HG03565 (cell line): ENCODE data around the gene COX8C.

Source experiments
- ATAC-seq: cut with Tn5 transposase; IDR thresholded peaks from one replicate; pipeline ENCODE4 v1.9.1; 2021; ENCODE audit warnings: mild to moderate bottlenecking, moderate library complexity; ENCODE audit not compliant: unreplicated experiment

Gene COX8C

DNA sequence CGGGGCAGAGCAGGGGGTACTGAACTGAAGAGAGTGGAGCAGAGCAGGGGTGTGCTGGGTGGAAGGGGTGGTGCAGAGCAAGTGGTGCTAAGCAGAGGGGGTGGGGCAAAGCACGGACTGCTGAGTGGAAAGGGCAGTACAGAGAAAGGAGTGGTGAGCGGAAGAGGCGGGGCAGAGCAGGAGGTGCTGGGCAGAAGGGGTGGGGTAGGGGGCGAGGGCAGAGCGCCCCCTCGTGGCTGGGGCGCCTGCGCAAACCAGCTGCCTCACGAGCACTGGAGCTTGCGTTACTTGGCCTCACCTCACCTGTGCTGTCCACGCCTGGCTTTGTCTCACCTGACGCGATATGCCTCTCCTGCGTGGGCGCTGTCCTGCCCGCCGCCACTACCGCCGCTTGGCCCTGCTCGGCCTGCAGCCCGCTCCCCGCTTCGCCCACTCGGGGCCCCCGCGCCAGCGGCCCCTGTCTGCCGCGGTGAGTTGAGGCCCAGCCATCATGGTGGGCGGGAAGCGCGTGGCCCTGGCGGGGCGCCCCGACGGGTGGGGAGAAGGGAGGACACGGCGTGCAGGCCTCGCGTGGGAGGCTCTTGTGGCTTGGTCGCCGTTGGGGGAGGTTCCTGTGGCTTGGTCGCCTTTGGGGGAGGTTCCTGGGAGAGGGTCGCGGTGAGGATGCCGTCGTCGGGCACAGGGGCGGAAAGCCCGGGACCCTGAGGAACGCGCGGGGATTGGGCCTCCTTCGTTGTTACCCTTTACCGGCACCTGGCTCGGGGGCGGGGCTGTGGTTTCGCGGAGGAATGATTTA lies at the start of gene COX8C:
COX8C (plus strand) TSS at position 257 of the 796 bp plus-strand sequence; CDS start at position 344, 87 bp downstream.
- ATAC-seq, result no peak

- ATAC-seq, result no peak
Observed at GRCh38 chr14:93299416-93299815, 47.6 kb upstream of the COX8C start.

GRCh38 chr14:93299866-93300265 lies 47.1 kb upstream of the COX8C start:
- no peak for ATAC-seq

- ATAC-seq, result no peak
Observed at GRCh38 chr14:93301821-93302447, 45.0 kb upstream of the COX8C start.

GRCh38 chr14:93302688-93303581 lies 44.0 kb upstream of the COX8C start:
- no peak for ATAC-seq

- no peak for ATAC-seq
Observed at GRCh38 chr14:93303659-93304058, 43.3 kb upstream of the COX8C start.

- ATAC-seq, result no peak
Observed at GRCh38 chr14:93304771-93305170, 42.2 kb upstream of the COX8C start.

GRCh38 chr14:93305725-93306418 lies 41.1 kb upstream of the COX8C start:
- ATAC-seq, result no peak

- no peak for ATAC-seq
Observed at GRCh38 chr14:93306812-93307211, 40.2 kb upstream of the COX8C start.

GRCh38 chr14:93308686-93309345 lies 38.2 kb upstream of the COX8C start:
- ATAC-seq, result no peak

DNA sequence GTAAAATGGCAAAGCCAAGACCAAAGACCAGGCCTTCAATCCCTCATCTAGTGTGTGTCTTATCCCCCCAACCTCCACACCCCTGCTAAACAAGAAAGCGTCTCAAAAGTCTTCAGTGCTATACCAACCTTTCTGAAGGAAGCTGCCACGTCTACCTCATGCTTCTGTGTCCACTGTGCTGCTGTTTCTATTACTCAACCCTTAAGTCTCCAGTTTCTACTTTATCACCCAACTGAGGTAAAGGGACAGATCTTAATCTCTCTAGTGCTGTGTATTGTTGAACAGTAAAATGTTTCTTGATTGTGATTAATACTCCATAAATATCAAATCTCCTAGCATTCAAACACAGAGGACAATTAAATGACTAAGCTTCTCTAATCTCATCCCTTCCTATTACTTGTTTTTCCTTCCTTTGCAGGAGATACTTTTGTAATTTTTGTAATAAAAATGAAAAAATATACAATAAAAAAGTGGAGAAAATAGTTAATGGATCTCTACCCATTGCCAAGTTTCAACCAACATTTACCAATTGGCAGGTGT lies 37.5 kb upstream of the COX8C start:
- no peak for ATAC-seq

DNA sequence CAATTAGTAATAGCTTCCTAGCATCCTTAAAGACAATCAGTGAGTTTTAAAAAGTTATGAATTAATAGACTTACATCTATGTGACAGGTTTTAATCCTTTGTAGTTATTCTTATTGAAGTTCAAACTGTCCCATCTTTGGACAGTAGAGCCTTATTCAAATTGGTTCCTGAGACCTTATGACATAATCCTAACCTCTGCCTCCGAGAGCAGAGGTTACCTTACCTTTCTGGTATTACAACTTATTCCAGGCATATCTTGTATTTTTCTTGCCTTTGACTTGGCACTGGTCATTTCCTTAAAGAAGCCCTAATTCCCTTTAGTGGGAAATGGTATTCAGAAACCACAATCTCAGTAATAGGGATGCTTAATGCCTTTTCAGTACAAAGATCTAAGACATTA lies 35.9 kb upstream of the COX8C start:
- ATAC-seq, result no peak

DNA sequence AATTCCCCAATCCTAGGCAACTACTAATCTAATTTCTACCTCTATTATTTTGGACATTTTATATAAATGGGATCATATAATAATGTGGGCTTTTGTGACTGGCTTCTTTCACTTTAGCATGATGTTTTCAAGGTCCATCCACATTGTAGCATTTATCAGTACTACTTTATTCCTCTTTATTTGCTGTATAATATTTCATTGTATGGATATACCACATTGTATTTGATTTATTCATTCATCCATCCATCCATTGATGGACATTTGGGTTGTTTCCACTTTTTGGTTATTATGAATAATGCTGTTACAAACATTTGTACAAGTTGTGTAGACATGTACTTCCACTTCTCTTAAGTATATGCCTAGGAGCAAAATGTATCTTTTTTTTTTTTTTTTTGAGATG lies 31.4 kb upstream of the COX8C start:
- no peak for ATAC-seq

DNA sequence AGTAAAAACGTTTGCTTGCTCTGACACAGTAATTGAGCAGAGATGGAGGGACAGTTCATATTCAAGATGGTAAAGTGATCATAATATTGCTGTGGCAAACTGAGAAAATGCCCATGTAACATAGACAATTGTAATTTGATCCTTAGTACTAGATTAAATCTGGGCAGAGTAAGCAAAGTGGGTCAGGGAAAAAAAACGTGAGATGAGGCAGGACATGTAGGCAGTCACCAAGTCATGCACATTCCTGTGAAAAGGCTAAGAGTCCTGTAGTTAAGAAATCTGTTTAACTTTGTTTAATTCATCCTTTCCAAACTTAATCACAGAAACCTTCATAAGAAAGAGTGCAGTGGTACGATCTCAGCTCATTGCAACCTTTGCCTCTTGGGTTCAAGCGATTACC lies 30.3 kb upstream of the COX8C start:
- ATAC-seq, result no peak

- ATAC-seq, result no peak
Observed at GRCh38 chr14:93317210-93317874, 29.6 kb upstream of the COX8C start.

DNA sequence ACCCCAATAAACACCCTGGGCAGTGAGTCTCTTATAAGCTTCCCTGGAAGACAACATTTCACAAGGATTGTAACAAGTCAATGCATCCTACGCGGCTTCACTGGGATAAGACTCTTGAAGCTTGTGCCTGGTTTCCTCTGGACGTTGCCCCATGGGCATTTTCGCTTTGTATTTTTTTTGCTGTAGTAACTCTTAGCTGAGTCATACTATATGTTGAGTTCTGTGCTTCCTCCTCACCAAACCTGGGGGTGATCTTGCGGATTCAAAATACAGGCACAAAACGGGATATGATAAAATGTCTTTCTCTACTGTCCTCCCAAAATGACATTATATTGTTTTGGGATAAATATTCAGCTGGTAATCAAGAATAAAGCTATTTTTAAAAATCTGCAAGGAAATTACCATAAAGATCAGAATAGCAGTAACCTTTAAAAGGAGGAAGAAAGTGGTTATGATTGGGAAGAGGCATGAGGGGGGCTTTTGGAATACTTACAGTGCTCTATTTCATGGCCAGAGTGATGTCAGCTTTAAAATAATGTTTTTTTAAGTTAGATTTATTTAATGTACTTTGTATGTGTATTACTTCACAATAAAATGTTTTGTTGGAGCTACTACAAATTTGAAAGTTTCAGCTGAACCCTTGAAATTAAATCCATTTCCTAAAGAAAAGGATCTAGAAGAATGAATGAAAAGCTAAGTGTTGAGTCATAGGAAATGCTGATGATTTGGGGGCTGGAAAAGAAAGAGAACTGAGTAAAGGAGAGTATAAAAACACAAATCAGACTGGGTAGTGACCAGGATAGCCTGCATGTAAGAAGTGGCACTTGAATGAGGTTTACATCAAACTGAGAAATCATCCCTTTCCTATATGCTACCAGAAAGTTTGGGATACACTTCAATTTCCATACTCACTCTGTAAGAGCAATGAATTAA lies 28.8 kb upstream of the COX8C start:
- no peak for ATAC-seq

DNA sequence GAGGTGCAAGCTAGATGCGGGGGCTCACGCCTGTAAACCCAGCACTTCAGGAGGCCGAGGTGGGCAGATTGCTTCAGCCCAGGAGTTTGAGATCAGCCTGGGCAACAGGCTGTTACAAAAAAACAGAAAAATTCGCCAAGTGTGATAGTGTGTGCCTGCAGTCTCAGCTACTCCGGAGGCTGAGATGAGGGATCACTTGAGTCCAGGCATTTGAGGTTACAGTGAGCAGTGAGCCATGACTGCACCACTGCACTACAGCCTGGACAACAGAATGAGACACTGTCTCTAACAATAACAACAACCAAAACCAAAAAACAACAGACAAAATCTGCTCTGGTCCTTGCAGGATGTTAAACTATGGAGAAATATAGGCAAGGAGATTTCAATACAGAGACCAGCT lies 28.1 kb upstream of the COX8C start:
- no peak for ATAC-seq

DNA sequence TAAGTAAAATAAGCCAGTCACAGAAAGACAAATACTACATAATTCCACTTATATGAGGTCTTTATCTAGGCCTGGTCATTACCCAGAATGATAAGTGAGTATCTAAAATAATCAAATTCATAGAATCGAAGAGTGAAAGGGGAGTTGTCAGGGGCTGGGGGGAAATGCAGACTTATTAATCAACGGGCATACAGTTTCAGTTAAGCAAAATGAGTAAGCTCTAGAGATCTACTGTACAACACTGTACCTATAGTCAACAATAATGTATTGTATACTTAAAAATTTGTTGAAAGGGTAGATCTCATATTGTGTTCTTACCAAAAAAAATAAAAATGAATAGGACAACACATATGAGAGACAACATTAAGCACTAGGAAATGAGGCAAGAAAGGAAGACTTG lies 27.5 kb upstream of the COX8C start:
- ATAC-seq, result no peak

DNA sequence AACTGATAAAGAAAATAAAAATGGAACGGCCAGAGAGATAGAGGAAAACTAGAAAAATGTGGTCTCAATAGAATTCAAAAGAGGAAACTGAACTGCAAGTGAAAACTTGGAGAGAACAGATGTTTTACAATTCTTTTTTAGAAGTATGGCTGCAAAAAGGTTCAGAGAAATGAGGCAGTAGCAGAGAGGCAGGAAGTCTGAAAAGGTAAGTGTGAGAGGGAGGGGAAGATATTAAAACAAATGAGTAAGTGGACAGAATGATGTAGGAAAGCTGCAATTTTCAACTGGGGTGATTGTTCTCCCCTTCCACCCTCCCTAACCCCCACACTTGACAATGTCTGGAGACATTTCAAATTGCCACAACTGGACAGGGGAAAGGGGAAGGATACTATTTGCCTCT lies 27.0 kb upstream of the COX8C start:
- no peak for ATAC-seq
